ENCODE data around the gene SNX3.

- TF ChIP-seq, protein P1, sequence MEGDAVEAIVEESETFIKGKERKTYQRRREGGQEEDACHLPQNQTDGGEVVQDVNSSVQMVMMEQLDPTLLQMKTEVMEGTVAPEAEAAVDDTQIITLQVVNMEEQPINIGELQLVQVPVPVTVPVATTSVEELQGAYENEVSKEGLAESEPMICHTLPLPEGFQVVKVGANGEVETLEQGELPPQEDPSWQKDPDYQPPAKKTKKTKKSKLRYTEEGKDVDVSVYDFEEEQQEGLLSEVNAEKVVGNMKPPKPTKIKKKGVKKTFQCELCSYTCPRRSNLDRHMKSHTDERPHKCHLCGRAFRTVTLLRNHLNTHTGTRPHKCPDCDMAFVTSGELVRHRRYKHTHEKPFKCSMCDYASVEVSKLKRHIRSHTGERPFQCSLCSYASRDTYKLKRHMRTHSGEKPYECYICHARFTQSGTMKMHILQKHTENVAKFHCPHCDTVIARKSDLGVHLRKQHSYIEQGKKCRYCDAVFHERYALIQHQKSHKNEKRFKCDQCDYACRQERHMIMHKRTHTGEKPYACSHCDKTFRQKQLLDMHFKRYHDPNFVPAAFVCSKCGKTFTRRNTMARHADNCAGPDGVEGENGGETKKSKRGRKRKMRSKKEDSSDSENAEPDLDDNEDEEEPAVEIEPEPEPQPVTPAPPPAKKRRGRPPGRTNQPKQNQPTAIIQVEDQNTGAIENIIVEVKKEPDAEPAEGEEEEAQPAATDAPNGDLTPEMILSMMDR (conservative IDR thresholded peaks at IDR 0.05; ENCODE audit: low read length): no peak
- no peak for TF ChIP-seq EZH2phosphoT487 (IDR thresholded peaks at IDR 0.05; ENCODE audit: borderline replicate concordance, low read depth, low read length)
These were observed 93.3 kb downstream of the SNX3 start for GRCh38 chr6:108167449-108168089.
